GM12878 (cell line): ENCODE measurements around the gene GARNL3. TPM values are rescaled to one million over a fixed set of nuclear protein-coding genes. Genes with fewer than 3 reads are reported as not detected.

ENCODE experiments used
- ATAC-seq: fragments of 200-7000 bp; cut with Tn5 transposase; 3 replicates; pipeline ENCODE4 v1.9.1; 2020; ENCODE audit warnings: mild to moderate bottlenecking, moderate library complexity
- BruUV-seq: library from RNA; stranded (reverse); fragments of 400-500 nt; replicated peaks from 2 replicates; lab custom pipeline; 2021; lab: Mats Ljungman, UMichigan
- CTCF ChIA-PET: fragments of 300-600 bp; sonication (Branson Sonifier 250); formaldehyde crosslinking; extraction: SDS; loops from one replicate; lab custom pipeline; 2021; ENCODE audit warnings: inconsistent platforms; lab: Yijun Ruan, JAX
- POLR2A ChIA-PET: fragments of 350-600 bp; formaldehyde crosslinking; extraction: SDS; loops from one replicate; lab custom pipeline; 2021; ENCODE audit warnings: inconsistent platforms; lab: Charles Lee
- RAD21 ChIA-PET: fragments of 300-600 bp; sonication (Branson Sonifier 250); formaldehyde crosslinking; loops from one replicate; lab custom pipeline; 2023; ENCODE audit warnings: antibody characterized with exemption; ENCODE audit not compliant: unreplicated experiment; lab: Charles Lee
- SMC1A ChIA-PET: fragments of 300-600 bp; sonication (Branson Sonifier 250); formaldehyde crosslinking; loops from one replicate; lab custom pipeline; 2023; ENCODE audit not compliant: unreplicated experiment, uncharacterized antibody; lab: Charles Lee
- DNase-seq: peaks from one replicate; pipeline ENCODE4 v3.0.0-alpha.2; 2011; ENCODE audit warnings: low read depth, low spot score
- FAIRE-seq: peaks from 3 replicates; lab custom pipeline; 2011; peaks lifted over from hg19 to GRCh38; lab: Jason Lieb, UNC
- H2AFZ ChIP-seq: 2 replicates; pipeline ENCODE4 v1.6.0; 2011; ENCODE audit warnings: low read depth, low read length, control low read depth; ENCODE audit not compliant: control insufficient read depth
- H3K27ac ChIP-seq: 2 replicates; pipeline ENCODE4 v1.5.1; 2011; ENCODE audit warnings: control low read depth; ENCODE audit not compliant: control insufficient read depth, insufficient read depth
- H3K27me3 ChIP-seq, 2 experiments: replicated peaks in 1 of 2; 2 replicates each; pipeline versions ENCODE4 v1.6.0 to v1.6.1; 2011; ENCODE audit warnings: low read length in 1 of 2; ENCODE audit not compliant: control insufficient read depth in 2 of 2, insufficient read depth in 2 of 2
- H3K36me3 ChIP-seq, 2 experiments: 2 replicates each; pipeline ENCODE4 v1.5.1; 2011; ENCODE audit warnings: low read length in 1 of 2; ENCODE audit not compliant: control insufficient read depth in 2 of 2, insufficient read depth in 2 of 2
- H3K4me1 ChIP-seq: 2 replicates; pipeline ENCODE4 v1.6.1; 2011; ENCODE audit warnings: mild to moderate bottlenecking, low read length, moderate library complexity, mixed read lengths; ENCODE audit not compliant: control insufficient read depth, insufficient read depth
- H3K4me2 ChIP-seq: 2 replicates; pipeline ENCODE4 v1.6.0; 2011; ENCODE audit warnings: control low read depth; ENCODE audit not compliant: control insufficient read depth, insufficient read depth
- H3K4me3 ChIP-seq: fragments of 200-600 bp; sonication (generic); 2 replicates; pipeline ENCODE4 v1.5.1; 2016
- H3K79me2 ChIP-seq: 2 replicates; pipeline ENCODE4 v1.6.0; 2011; ENCODE audit warnings: low read length; ENCODE audit not compliant: control insufficient read depth, insufficient read depth
- H3K9ac ChIP-seq: 2 replicates; pipeline ENCODE4 v1.8.0; 2011; ENCODE audit warnings: low read length, control low read depth, mixed read lengths; ENCODE audit not compliant: control insufficient read depth, insufficient read depth
- H3K9me3 ChIP-seq: replicated peaks from 3 replicates; pipeline ENCODE4 v1.5.1; 2011; ENCODE audit warnings: mild to moderate bottlenecking, low read length; ENCODE audit not compliant: control insufficient read depth, insufficient read depth
- H4K20me1 ChIP-seq: 2 replicates; pipeline ENCODE4 v1.6.0; 2011; ENCODE audit not compliant: control insufficient read depth, insufficient read depth
- BCL11A ChIP-seq: IDR thresholded peaks from 2 replicates; pipeline ENCODE4 v1.6.1; 2011; ENCODE audit warnings: low read depth, low read length
- CREM ChIP-seq: IDR thresholded peaks from 2 replicates; pipeline ENCODE4 v1.6.1; 2014; ENCODE audit warnings: antibody characterized with exemption, low read depth
- EP300 ChIP-seq, 2 experiments: fragments of 150-350 bp in 1 of 2; IDR thresholded peaks; 2 replicates each; pipeline ENCODE4 v1.6.1; 2011 to 2012; ENCODE audit warnings: low read depth in 2 of 2, low read length in 2 of 2, borderline replicate concordance in 1 of 2, improper control_type of control experiment in 1 of 2, inconsistent platforms in 1 of 2; ENCODE audit not compliant: control insufficient read depth in 1 of 2
- ESRRA ChIP-seq: IDR thresholded peaks from 2 replicates; pipeline ENCODE4 v1.6.1; 2012; ENCODE audit warnings: mild to moderate bottlenecking, low read length, improper control_type of control experiment
- HDGF ChIP-seq: fragments of 450-650 bp; IDR thresholded peaks from 2 replicates; pipeline ENCODE4 v1.6.1; 2016; ENCODE audit warnings: antibody characterized with exemption
- IKZF2 ChIP-seq, 2 experiments: fragments of 450-650 bp; IDR thresholded peaks; 2 replicates each; pipeline ENCODE4 v1.6.1; 2017; ENCODE audit warnings: mild to moderate bottlenecking in 2 of 2, moderate library complexity in 2 of 2
- KAT2A ChIP-seq: conservative IDR thresholded peaks from 2 replicates; pipeline ENCODE4 v1.6.1; 2011; ENCODE audit warnings: low read depth, low read length; ENCODE audit not compliant: control insufficient read depth
- NR2C2 ChIP-seq: IDR thresholded peaks from 2 replicates; pipeline ENCODE4 v1.6.1; 2011; ENCODE audit warnings: borderline replicate concordance, low read depth; ENCODE audit not compliant: control insufficient read depth, insufficient read length
- RUNX3 ChIP-seq: IDR thresholded peaks from 2 replicates; pipeline ENCODE4 v1.6.1; 2012; ENCODE audit warnings: low read length, inconsistent platforms
- SIX5 ChIP-seq: IDR thresholded peaks from 2 replicates; pipeline ENCODE4 v1.6.1; 2011; ENCODE audit warnings: mild to moderate bottlenecking, low read depth, low read length, moderate library complexity; ENCODE audit not compliant: severe bottlenecking
- SMC3 ChIP-seq: IDR thresholded peaks from 2 replicates; pipeline ENCODE4 v1.6.1; 2011; ENCODE audit warnings: low read length, improper control_type of control experiment, borderline replicate concordance
- WGBS: methylation state at CpG from one replicate; pipeline ENCODE4 v1.1.6; 2016; ENCODE audit warnings: low lambda C conversion rate; ENCODE audit not compliant: insufficient replicate concordance, insufficient coverage; ENCODE audit errors: missing lambda C conversion rate; 5-methylcytosine and 5-hydroxymethylcytosine counted together
- in situ Hi-C: fragments of 300-500 bp; cut with MboI; formaldehyde crosslinking; loops from 9 replicates; pipeline ENCODE4 v1.14.3; 2018; ENCODE audit warnings: mixed read lengths
- intact Hi-C: fragments of 100-400 bp; cut with micrococcal nuclease; formaldehyde crosslinking; loops from one replicate; pipeline ENCODE4 v1.14.2; 2022; ENCODE audit not compliant: unreplicated experiment
- polyA plus RNA-seq, 11 experiments: library from polyadenylated mRNA; depleted of rRNA in 4 of 11; unstranded in 6 of 11; stranded (reverse) in 5 of 11; fragments of >200 nt; fragmentation: Nextera tagmentation in 4 of 11; fragmentation: Illumina TruSeq in 1 of 11; extraction: Ambion mirVana in 4 of 11; extraction: Trizol in 1 of 11; gene quantifications; 1 replicate in 1 of 11; 2 replicates in 10 of 11; pipeline versions ENCODE4 v1.2.1 to v1.2.3, GENCODE V29; 2011 to 2016; ENCODE audit warnings: inconsistent platforms in 2 of 11, missing spikeins in 2 of 11, low read depth in 1 of 11
- total RNA-seq, 4 experiments: library from RNA; depleted of rRNA in 3 of 4; stranded (reverse); fragments of >200 nt in 3 of 4; fragmentation: Illumina TruSeq in 1 of 4; extraction: Trizol in 1 of 4; gene quantifications; 2 replicates each; pipeline versions ENCODE4 v1.2.1 to v1.2.3, GENCODE V29; 2013 to 2021
- TF ChIP-seq, protein P1 (sequence below): fragments of 450-650 bp; IDR thresholded peaks from 2 replicates; pipeline ENCODE4 v1.6.1; 2017; ENCODE audit warnings: antibody characterized with exemption, mild to moderate bottlenecking, moderate library complexity
- TF ChIP-seq, protein P2 (sequence below): IDR thresholded peaks from 2 replicates; pipeline ENCODE4 v1.6.1; 2011; ENCODE audit warnings: low read depth, low read length, improper control_type of control experiment, borderline replicate concordance
- TF ChIP-seq, protein P3 (sequence below): fragments of 450-650 bp; formaldehyde crosslinking; IDR thresholded peaks from 2 replicates; pipeline ENCODE4 v1.4.0; 2020; ENCODE audit warnings: mild to moderate bottlenecking, moderate library complexity

GARNL3 gene
- total and polyA plus RNA-seq, 10 of the 15 experiments (the other 5 are each of a cell fraction or from before 2014, with no cell fraction given), result 0.89 to 13.2 (median 6.3) TPM

DNA sequence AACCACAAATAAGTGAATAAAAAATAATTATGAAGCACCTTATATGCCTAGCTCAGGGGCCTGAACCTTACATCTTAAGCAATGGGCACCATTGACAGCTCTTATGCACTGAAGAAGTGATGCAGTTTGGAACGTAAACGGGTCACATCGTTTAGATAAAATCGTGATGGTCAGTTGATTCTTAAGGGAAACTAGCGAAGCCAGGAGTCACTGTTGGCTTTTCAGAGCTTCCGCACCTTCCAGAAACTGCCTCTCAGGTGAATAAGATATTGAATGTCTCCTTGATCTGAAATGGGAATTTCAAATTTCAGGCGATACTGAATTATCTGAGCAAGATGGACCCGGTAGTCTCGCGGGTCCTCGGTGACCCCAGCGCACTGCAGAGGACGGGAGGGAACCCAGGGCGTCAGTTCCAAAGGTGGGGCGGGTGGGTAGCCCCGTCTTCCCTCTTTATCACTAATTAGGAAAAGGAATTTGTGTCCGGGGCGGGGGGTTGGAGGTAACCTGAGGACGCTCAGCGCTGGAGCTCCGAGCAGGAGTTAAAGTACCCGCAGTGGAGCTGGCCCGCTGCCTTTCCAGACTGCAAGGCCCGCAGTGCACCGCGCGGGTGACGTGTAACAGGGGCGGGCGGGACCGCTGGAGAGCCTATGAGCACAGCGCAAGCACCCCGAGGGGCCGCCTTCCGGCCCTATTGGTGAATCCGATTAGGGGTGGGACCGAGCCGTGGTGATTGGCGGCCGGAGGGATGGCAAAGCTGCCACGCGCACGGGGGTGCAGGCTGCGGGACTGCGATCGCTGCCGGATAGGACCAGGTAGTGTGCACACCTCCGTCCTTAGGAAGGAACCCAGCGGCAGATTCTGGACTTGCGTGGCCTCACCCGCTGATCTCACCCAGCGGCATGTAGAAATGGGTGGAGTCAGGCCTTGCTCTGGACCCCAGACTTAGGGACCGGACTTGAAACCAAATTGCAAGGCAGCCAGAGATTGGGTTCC, 19.7 kb upstream of the GARNL3 start:
- DNase-seq (no peak), FAIRE-seq (peak; percentile 87), ATAC-seq (peak; percentile 100)
- Histone ChIP-seq H3K4me1 (peaks cover 7% of the 10 kb centered on the region), H4K20me1 (no peaks in the 10 kb centered on the region), H3K4me2 (peak overlapping the region; percentile 85), H3K4me3 (peak overlapping the region; percentile 68), H3K27me3 (no peaks in the 10 kb centered on the region), H3K79me2 (no peaks in the 10 kb centered on the region; the same call in 1 of the 2 replicates), H3K27ac (peak overlapping the region; percentile 32; the same call in 1 of the 2 replicates), H3K36me3 (no peaks in the 10 kb centered on the region), H3K9ac (peak overlapping the region; percentile 64), H3K9me3 (no peaks in the 10 kb centered on the region), H2AFZ (peak overlapping the region; percentile 97)
- in situ Hi-C loops (no loop called here), intact Hi-C loops (no loop called here)
- ChIA-PET SMC1A (interaction anchor here (0.5 to 2.4 kb wide), 9 partner anchors 13 to 211 kb away, joined by 3 to 8 read pairs (median 3); partner anchors contain the start of gene SLC2A8), RAD21 (interaction anchor here (0.7 to 1.5 kb wide), 2 partner anchors 152 to 672 kb away, joined by 3 to 8 read pairs; partner anchors contain the start of genes SLC2A8 and ST6GALNAC4), POLR2A (interaction anchor here (0.5 to 1.1 kb wide), 3 partner anchors 20 to 1917 kb away, joined by 3 to 4 read pairs (median 3); no protein-coding TSS in a partner anchor), CTCF (interaction anchor here (0.6 to 1.4 kb wide), 4 partner anchors 11 to 387 kb away, joined by 3 read pairs; no protein-coding TSS in a partner anchor)
- no TSS peak for BruUV-seq
- WGBS, result 10% methylated on average over 53 of the region's 53 CpGs
- TF ChIP-seq, protein P1, sequence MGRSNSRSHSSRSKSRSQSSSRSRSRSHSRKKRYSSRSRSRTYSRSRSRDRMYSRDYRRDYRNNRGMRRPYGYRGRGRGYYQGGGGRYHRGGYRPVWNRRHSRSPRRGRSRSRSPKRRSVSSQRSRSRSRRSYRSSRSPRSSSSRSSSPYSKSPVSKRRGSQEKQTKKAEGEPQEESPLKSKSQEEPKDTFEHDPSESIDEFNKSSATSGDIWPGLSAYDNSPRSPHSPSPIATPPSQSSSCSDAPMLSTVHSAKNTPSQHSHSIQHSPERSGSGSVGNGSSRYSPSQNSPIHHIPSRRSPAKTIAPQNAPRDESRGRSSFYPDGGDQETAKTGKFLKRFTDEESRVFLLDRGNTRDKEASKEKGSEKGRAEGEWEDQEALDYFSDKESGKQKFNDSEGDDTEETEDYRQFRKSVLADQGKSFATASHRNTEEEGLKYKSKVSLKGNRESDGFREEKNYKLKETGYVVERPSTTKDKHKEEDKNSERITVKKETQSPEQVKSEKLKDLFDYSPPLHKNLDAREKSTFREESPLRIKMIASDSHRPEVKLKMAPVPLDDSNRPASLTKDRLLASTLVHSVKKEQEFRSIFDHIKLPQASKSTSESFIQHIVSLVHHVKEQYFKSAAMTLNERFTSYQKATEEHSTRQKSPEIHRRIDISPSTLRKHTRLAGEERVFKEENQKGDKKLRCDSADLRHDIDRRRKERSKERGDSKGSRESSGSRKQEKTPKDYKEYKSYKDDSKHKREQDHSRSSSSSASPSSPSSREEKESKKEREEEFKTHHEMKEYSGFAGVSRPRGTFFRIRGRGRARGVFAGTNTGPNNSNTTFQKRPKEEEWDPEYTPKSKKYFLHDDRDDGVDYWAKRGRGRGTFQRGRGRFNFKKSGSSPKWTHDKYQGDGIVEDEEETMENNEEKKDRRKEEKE, result peak; percentile 58; the same call in 1 of the 2 replicates
- TF ChIP-seq EP300 (IDR thresholded peaks at IDR 0.05; ENCODE audit: borderline replicate concordance in 1 of 2, control insufficient read depth in 1 of 2, low read depth in 2 of 2, low read length in 2 of 2) (no peak), KAT2A (no peak), SMC3 (no peak), SIX5 (peak; percentile 72), RUNX3 (no peak; the same call in 1 of the 2 replicates), ESRRA (no peak), HDGF (peak; percentile 63; the same call in 1 of the 2 replicates), IKZF2 (IDR thresholded peaks at IDR 0.05) (no peak), BCL11A (no peak), NR2C2 (no peak), CREM (peak; percentile 96)
- TF ChIP-seq, protein P2, sequence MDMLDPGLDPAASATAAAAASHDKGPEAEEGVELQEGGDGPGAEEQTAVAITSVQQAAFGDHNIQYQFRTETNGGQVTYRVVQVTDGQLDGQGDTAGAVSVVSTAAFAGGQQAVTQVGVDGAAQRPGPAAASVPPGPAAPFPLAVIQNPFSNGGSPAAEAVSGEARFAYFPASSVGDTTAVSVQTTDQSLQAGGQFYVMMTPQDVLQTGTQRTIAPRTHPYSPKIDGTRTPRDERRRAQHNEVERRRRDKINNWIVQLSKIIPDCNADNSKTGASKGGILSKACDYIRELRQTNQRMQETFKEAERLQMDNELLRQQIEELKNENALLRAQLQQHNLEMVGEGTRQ, result no peak
- TF ChIP-seq, protein P3, sequence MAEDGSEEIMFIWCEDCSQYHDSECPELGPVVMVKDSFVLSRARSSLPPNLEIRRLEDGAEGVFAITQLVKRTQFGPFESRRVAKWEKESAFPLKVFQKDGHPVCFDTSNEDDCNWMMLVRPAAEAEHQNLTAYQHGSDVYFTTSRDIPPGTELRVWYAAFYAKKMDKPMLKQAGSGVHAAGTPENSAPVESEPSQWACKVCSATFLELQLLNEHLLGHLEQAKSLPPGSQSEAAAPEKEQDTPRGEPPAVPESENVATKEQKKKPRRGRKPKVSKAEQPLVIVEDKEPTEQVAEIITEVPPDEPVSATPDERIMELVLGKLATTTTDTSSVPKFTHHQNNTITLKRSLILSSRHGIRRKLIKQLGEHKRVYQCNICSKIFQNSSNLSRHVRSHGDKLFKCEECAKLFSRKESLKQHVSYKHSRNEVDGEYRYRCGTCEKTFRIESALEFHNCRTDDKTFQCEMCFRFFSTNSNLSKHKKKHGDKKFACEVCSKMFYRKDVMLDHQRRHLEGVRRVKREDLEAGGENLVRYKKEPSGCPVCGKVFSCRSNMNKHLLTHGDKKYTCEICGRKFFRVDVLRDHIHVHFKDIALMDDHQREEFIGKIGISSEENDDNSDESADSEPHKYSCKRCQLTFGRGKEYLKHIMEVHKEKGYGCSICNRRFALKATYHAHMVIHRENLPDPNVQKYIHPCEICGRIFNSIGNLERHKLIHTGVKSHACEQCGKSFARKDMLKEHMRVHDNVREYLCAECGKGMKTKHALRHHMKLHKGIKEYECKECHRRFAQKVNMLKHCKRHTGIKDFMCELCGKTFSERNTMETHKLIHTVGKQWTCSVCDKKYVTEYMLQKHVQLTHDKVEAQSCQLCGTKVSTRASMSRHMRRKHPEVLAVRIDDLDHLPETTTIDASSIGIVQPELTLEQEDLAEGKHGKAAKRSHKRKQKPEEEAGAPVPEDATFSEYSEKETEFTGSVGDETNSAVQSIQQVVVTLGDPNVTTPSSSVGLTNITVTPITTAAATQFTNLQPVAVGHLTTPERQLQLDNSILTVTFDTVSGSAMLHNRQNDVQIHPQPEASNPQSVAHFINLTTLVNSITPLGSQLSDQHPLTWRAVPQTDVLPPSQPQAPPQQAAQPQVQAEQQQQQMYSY (CRISPR knock-in tag), result no peak
